Endothelial cell (in vitro differentiated cells): ENCODE results near the gene CAMTA1. TPM values are rescaled to one million over a fixed set of nuclear protein-coding genes. Genes with fewer than 3 reads are reported as not detected.

Source experiments
- DNase-seq: peaks from one replicate; pipeline ENCODE4 v3.0.0; 2021; ENCODE audit warnings: low spot score
- H3K27ac Mint-ChIP-seq: one replicate; pipeline ENCODE4 v1.8.0; 2021; ENCODE audit warnings: mixed read lengths, inconsistent platforms; ENCODE audit not compliant: unreplicated experiment
- H3K27me3 Mint-ChIP-seq: one replicate; pipeline ENCODE4 v1.8.0; 2021; ENCODE audit warnings: mild to moderate bottlenecking, moderate library complexity, mixed read lengths, inconsistent platforms; ENCODE audit not compliant: unreplicated experiment
- H3K36me3 Mint-ChIP-seq: one replicate; pipeline ENCODE4 v1.8.0; 2021; ENCODE audit warnings: mild to moderate bottlenecking, low read depth, mixed read lengths, inconsistent platforms; ENCODE audit not compliant: unreplicated experiment
- H3K4me1 Mint-ChIP-seq: one replicate; pipeline ENCODE4 v1.8.0; 2021; ENCODE audit warnings: mild to moderate bottlenecking, mixed read lengths, inconsistent platforms; ENCODE audit not compliant: unreplicated experiment
- H3K4me3 Mint-ChIP-seq: one replicate; pipeline ENCODE4 v1.8.0; 2021; ENCODE audit warnings: mild to moderate bottlenecking, mixed read lengths, inconsistent platforms; ENCODE audit not compliant: unreplicated experiment
- H3K9me3 Mint-ChIP-seq: one replicate; pipeline ENCODE4 v1.8.0; 2021; ENCODE audit warnings: mixed read lengths, inconsistent platforms; ENCODE audit not compliant: unreplicated experiment
- CTCF ChIP-seq: fragments of 200-600 bp; sonication (generic); IDR thresholded peaks from one replicate; pipeline ENCODE4 v1.5.0; 2021; ENCODE audit warnings: antibody characterized with exemption; ENCODE audit not compliant: unreplicated experiment
- total RNA-seq: library from RNA; stranded (reverse); fragmentation: NEBNext Ultra II Directional; extraction: Animal tissue kit (Norgen Biotek cat#: 25700); gene quantifications from one replicate; pipeline ENCODE4 v1.2.1, GENCODE V29; 2021; ENCODE audit not compliant: unreplicated experiment

CAMTA1 gene
- total RNA-seq, 1 donor from 2014 or later, result 87.3 TPM

- Mint-ChIP-seq H3K27ac (no peak overlapping the region), H3K4me3 (no peak overlapping the region), H3K27me3 (peaks cover 6% of the 10 kb centered on the region), H3K9me3 (no peaks in the 10 kb centered on the region), H3K4me1 (no peaks in the 10 kb centered on the region), H3K36me3 (peaks cover 2% of the 10 kb centered on the region)
- no peak for TF ChIP-seq CTCF
- DNase-seq, result no peak
Measured at GRCh38 chr1:7560601-7561181, 775.4 kb downstream of the CAMTA1 start.

- H3K4me1 Mint-ChIP-seq, result no peaks in the 10 kb centered on the region
Measured at GRCh38 chr1:7561331-7561921, 776.2 kb downstream of the CAMTA1 start.

GRCh38 chr1:7561936-7562728, 776.9 kb downstream of the CAMTA1 start:
- no peak overlapping the region for H3K27ac Mint-ChIP-seq
- TF ChIP-seq CTCF, result no peak
- H3K27me3 Mint-ChIP-seq, result peaks cover 2% of the 10 kb centered on the region
- no peak for DNase-seq
- H3K4me3 Mint-ChIP-seq, result no peak overlapping the region
- H3K36me3 Mint-ChIP-seq, result no peaks in the 10 kb centered on the region
- no peaks in the 10 kb centered on the region for H3K9me3 Mint-ChIP-seq
- no peaks in the 10 kb centered on the region for H3K4me1 Mint-ChIP-seq

More at GRCh38 chr1:7561331-7561921, 776.2 kb downstream of the CAMTA1 start:
- peaks cover 3% of the 10 kb centered on the region for H3K27me3 Mint-ChIP-seq
- no peak overlapping the region for H3K4me3 Mint-ChIP-seq
- no peaks in the 10 kb centered on the region for H3K36me3 Mint-ChIP-seq
- peak; percentile 63 for DNase-seq
- no peaks in the 10 kb centered on the region for H3K9me3 Mint-ChIP-seq
- no peak overlapping the region for H3K27ac Mint-ChIP-seq
- TF ChIP-seq CTCF, result peak; percentile 45

- H3K36me3 Mint-ChIP-seq, result no peaks in the 10 kb centered on the region
- H3K4me3 Mint-ChIP-seq, result no peak overlapping the region
- no peak overlapping the region for H3K27ac Mint-ChIP-seq
Measured at GRCh38 chr1:7562729-7563605, 777.7 kb downstream of the CAMTA1 start.

More at GRCh38 chr1:7562729-7563605, 777.7 kb downstream of the CAMTA1 start:
- no peaks in the 10 kb centered on the region for H3K4me1 Mint-ChIP-seq
- no peak for DNase-seq
- no peak for TF ChIP-seq CTCF
- no peaks in the 10 kb centered on the region for H3K27me3 Mint-ChIP-seq
- H3K9me3 Mint-ChIP-seq, result no peaks in the 10 kb centered on the region
